ENCODE results near the gene GPR107.

GPR107 gene

DNA sequence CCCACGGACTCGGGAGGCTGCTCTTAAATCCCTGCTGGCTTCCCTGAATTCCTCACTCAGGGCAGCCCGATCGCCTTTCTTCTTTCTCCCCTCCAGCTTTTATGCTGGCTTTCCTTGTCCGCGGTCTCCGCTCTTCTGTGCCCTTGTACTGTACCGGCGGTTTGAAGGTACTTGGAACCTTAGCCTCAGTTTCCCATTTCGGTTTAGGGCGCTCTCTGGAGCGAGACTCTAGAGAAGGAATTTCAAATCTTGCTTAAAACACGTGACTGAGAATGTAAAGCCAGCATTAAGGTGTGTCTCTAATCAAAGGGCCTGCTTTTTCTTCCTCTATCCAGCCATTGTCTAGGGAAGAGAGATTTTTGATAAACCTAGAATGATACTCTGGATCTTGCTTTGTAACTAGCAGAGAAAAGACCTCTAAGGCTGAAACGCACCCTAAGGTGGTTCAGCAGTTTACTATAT, 650 bp downstream of the GPR107 start:
- no peak for DNase-seq (ENCODE audit: low read depth in 3 of 3)

DNA sequence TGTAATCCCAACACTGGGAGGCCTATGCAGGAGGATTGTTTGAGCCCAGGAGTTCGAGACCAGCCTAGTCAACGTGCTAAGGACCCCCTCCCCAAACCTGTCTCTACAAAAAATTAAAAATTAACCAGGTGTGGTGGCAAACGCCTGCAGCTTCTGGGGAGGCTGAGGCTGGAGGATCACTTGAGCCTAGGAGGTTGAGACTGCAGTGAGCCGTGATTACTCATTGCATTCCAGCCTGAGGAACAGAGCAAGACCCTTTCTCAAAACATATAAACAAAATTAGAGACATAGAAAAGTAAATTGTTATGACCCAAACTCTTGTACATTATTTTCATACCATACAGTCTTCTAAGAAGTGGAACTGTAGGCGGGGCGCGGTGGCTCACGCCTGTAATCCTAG, 1.1 kb downstream of the GPR107 start:
- no peak for DNase-seq (ENCODE audit: low read depth in 3 of 3)

GRCh38 chr9:130058154-130058553, 4.4 kb downstream of the GPR107 start:
- DNase-seq (ENCODE audit: low read depth in 3 of 3), result no peak

DNA sequence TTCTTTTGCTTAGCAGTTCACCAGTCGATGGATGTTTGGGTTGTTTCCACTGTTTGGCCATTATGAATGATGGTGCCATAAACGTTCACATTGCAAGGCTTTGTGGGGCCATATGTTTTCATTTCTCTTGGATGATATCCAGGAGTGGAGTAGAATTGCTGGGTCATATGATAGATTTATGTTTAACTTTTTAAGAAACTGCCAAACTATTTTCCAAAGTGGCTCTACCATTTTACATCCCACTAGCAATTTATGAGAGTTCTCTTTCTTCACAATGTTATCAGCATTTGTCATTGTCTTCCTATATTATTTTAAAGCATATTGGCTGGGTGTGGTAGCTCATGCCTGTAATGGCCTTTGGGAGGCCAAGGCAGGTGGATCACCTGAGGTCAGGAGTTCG, 5.2 kb downstream of the GPR107 start:
- no peak for DNase-seq (ENCODE audit: low read depth in 3 of 3)

DNA sequence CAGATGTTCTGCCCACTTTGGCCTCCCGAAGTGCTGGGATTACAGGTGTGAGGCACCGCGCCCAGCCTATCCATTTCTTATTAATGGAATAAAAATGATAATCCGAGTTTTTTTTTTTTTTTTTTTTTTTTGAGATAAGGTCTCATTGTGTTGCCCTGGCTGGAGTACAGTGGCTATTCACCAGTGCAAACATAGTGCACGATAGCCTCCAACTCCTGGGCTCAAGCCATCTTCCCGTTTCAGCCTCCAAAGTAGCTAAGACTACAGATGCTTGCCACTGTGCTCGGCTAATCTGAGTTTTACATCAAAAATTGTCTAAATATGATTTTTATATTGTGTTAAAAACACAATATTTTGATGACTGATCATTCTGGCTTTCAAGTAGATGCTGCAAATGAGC, 6.6 kb downstream of the GPR107 start:
- DNase-seq (ENCODE audit: low read depth in 3 of 3), result no peak

DNA sequence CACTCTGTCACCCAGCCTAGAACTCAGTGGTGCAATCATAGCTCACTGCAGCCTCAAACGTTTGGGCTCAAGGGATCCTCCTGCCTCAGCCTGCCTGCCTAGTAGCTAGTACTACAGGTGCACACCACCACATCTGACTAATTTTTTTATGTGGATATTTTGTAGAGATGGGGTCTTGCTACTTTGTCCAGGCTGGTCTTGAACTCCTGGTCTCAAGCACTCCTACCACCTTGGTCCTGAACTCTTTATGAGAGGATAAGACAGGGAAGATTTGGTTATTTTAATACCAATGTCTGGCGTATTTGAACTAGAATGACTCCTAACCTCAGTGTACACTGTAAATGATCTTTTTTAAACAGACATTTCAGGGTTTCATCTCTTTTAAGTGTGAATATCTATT, 9.0 kb downstream of the GPR107 start:
- DNase-seq (ENCODE audit: low read depth in 3 of 3), result no peak

DNA sequence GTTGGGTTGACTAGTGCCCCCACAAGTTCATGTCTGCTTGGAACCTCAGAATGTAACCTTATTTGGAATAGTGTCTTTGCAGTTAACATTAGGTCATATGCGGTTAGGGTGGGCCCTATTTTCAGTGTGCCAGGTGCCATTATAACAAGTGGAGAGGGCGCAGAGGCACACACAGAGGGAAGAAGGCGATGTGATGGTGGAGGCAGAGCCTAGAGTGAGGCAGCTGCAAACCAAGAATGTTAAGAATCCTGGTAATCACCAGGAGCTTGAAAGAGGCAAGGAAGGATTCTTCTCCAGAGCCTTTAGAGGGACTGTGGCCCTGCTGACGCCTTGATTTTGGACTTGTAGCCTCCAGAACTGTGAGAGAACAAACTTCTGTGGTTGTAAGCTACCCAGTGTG, 10.9 kb downstream of the GPR107 start:
- DNase-seq (ENCODE audit: low read depth in 3 of 3), result no peak

DNA sequence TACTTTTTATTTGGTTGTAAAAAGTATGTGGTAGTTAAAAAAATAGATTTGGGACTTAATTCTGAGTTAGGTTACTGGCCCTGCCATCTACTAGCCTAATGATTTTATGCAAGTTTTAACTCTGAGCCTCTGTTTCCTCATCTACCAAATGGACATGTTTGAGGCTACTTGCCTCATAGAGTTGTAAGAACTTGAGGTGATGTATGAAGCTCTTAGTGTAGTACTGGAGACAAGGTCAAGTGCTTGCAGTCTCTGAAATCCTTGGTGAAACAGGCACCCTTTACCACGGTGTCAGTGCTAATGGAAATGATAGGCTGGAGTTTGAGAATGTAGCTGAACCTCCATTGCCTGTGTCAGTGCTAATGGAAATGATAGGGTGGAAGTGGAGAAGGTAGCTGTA, 15.3 kb downstream of the GPR107 start:
- DNase-seq (ENCODE audit: low read depth in 3 of 3), result no peak

- DNase-seq (ENCODE audit: low read depth in 3 of 3), result no peak
These were observed 19.0 kb downstream of the GPR107 start for GRCh38 chr9:130072515-130073235.

DNA sequence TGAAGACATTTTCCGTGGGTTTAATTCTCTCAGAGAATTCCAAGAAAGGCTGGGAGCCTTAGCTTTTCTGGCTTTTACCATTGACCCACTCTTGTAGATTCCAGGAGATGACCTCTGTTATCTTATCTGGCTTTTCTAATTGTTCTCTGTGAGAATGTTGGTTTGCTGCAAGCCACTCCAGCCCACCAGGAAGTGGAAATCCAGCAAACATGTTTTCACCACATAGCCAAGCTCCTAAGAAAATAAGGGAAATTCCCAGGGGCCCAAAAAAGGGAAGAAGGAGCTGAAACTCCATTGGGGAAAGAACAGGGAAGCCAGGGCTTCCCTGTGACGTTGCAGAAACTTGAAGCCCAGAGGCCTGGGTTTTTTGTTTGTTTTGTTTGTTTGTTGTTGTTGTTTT, 19.7 kb downstream of the GPR107 start:
- no peak for DNase-seq (ENCODE audit: low read depth in 3 of 3)

DNA sequence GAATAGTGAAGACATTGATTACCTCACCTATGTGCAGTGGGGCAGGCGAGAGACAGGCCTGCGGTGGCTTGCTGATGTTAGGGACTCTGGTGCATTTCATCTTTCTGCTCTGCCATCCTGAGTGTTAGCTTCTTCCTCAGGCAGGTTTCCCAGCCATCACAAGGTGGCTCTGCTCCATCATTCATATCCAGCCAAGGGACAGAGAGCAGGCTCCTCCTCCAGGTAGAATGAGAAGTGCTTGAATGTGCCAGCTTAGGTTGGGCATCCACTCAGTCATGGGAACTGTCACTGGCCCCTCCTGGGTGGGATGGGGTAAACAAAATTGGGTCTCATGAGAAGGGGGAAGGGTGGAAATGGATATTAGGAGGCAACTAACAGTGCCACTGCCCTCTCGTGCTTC, 24.8 kb downstream of the GPR107 start:
- DNase-seq (ENCODE audit: low read depth in 3 of 3), result no peak

DNA sequence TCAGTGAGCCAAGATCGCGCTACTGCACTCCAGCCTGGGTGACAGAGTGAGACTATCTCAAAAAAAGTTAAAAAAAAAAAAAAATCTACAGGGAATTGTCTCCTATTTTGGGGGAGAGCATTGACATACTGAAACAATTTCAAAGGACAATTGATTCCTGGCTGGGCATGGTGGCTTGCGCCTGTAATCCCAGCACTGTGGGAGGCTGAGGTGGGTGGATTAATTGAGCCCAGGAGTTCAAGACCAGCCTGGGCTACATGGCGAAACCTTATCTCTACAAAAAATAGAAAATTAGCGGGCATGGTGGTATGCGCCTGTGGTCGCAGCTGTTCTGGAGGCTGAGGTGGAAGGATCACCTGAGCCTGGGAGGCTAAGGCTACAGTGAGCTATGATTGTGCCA, 30.6 kb downstream of the GPR107 start:
- DNase-seq (ENCODE audit: low read depth in 3 of 3), result no peak

- no peak for DNase-seq (ENCODE audit: low read depth in 3 of 3)
These were observed 34.3 kb downstream of the GPR107 start for GRCh38 chr9:130088051-130088450.

DNA sequence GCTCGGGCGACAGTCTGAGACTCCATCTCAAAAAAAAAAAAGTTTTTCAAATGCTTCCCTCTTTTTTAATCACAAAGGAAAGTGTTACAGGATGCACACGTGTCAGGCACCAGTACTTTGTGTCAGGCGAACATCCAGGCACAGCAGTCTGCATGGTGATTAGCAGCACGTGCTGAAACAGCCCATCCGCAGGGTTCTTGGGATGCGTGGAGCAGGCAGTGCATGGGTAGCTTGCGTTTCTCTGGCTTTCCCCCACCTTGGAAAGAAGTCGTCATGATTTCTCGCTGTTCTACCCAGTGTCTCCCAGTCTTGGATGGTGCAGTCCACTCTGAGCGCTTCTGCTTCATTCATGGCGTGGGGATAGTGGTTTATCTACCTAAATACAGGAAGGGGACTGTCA, 35.4 kb downstream of the GPR107 start:
- no peak for DNase-seq (ENCODE audit: low read depth in 3 of 3)

GRCh38 chr9:130090915-130091314, 37.2 kb downstream of the GPR107 start:
- DNase-seq (ENCODE audit: low read depth in 3 of 3), result no peak

DNA sequence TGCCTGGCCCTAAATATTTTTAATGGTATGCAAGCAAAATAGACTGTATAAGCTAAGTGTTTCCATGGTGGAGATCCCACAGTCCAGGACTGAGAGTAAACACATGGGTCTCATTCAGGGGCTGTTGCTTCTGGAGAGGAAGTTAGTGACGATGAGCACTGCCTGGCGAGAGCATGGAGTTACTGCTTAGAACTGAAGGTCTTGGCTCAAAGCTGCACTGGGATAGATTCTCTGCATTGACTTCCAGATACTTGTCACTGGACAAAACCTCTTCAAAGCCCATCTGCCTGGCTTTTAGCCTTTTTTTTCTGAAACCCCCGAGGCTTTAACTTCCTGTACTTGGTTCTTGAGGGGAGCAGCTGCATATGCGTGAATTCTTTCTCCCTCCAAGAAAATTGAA, 39.2 kb downstream of the GPR107 start:
- no peak for DNase-seq (ENCODE audit: low read depth in 3 of 3)

DNA sequence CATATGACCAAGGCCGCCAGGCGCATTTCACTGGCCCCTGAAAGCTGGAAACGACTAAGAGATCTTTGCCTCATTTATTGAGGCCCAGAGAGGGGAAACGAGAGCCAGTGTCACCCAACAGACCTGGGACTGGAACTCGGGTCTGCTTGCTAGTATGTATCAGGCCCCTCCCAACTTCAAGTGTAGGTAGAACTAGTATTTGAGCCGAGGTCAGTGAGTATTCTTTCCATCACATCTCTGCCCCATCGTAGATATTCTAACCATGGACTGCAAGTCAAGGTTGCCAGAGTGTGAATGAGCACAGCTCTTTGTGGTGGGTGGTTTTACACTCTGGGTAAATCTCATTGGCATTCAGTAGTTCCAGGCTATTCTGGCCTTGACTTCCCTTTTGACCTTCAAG, 42.2 kb downstream of the GPR107 start:
- DNase-seq (ENCODE audit: low read depth in 3 of 3), result no peak

- no peak for DNase-seq (ENCODE audit: low read depth in 3 of 3)
These were observed 47.0 kb downstream of the GPR107 start for GRCh38 chr9:130100681-130101080.

DNA sequence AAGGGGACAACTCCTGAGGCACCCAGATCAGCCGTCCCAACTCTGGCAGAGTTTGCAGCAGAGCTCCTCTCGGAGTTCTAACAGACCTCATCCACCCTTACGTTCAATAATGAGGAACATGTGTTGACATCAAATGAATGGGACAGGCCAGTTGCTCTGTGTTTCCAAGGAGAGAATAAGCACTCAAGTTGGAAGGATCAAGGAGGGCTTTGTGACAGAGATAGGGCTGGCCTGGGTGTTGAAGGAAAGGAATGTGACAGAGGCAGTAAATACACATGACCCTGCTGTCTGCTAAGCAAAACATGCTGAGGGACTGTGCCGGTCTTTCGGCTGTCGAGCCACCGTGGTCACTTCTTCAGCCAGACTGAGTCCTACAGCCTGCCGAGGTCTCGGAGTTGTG, 48.2 kb downstream of the GPR107 start:
- no peak for DNase-seq (ENCODE audit: low read depth in 3 of 3)

- no peak for DNase-seq (ENCODE audit: low read depth in 3 of 3)
These were observed 50.9 kb downstream of the GPR107 start for GRCh38 chr9:130104491-130105193.

DNA sequence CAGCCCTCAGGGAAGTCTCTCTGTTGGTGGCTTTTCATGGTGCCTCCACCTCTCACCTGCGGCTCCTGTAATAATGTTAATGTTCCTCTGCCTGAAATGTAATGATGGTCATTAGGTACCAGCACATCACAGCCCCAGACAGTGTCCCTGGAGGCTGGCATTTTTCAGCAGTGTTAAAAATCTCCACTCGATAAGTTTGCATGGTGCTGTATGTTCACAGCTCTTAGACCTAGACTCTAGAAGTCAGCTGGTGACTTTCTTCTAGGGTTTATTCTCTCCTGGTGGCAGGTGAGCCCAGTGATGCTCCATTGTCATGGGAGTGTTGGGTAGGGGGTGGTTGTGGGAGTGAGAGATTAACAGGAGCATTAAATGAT, 53.1 kb downstream of the GPR107 start:
- no peak for DNase-seq (ENCODE audit: low read depth in 3 of 3)

- DNase-seq (ENCODE audit: low read depth in 3 of 3), result peak; percentile 70 to 83 (median 83)
These were observed 53.6 kb downstream of the GPR107 start for GRCh38 chr9:130107234-130107861.

- DNase-seq (ENCODE audit: low read depth in 3 of 3), result no peak
These were observed 54.2 kb downstream of the GPR107 start for GRCh38 chr9:130107955-130108354.

All from stimulated activated CD4-positive, alpha-beta T cell treated with anti-CD3 and anti-CD28 coated beads, TNF-alpha, amount 100 ng/mL, for 24 hours (primary cell).